Stimulated activated CD4-positive, alpha-beta T cell treated with anti-CD3 and anti-CD28 coated beads, Interleukin-4, amount 100 ng/mL, for 4 hours (primary cell): ENCODE measurements around the gene PCLO.
"Not testable (repeated sequence)": the region's sequence is repeated elsewhere in the genome, so short reads cannot be mapped to it uniquely, and the experiment has no call there.

Source experiments
- DNase-seq, 2 experiments: peaks; one replicate each; pipeline ENCODE4 v3.0.0-alpha.2; 2020

Gene PCLO

DNA sequence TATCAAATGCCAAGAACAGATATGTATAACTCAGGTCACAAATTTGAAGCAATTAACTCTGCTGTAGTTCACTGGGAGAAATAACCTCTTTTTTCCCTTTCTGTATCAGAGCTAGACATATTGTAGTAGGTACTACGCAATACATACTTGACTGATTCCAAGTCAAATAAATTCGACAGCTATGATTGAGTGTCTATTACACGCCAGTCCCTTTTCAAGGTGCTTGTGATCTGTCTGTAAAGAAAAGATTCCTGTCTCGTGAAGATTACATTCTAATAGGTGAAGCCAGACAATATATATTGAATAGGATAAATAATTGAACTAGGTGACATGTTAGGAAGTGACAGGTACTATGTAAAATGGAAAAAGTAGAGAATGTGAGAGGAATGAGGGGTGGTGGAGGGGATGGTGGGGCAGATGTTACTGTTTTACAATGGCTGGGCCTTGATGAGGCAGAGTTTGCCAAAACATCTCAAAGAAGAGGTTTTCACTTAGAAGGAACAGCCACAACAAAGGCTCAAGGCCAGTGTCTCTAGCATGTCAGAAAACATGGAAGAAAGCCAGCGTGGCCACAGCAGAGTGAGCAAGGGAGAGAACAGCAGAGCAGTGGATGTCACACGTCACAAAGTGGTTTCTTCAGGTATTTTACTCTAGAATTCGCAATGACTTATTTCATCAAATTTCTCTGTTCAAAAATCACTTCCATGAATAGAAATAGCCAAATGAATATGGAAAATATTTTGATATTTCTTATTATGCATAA lies 436.5 kb downstream of the PCLO start:
- no peak for DNase-seq

DNA sequence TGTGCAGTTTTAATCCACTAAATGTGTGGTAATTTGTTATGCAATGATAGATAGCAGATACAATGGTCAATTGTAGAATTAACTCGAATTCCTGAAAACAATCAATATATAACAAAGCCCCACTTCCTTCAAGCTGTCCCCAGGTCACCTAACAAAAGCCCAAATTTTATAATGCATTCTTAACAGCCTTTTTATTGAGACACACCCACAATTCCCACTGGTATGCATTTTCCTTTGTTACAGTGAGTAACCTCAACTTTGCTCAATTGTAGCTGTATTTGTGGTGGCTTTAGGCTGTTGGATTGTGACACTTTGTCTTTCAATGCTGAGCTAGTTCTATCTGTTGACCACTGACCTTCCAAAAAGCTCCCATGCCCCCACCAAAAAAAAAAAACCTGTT lies 439.3 kb downstream of the PCLO start:
- no peak for DNase-seq

DNA sequence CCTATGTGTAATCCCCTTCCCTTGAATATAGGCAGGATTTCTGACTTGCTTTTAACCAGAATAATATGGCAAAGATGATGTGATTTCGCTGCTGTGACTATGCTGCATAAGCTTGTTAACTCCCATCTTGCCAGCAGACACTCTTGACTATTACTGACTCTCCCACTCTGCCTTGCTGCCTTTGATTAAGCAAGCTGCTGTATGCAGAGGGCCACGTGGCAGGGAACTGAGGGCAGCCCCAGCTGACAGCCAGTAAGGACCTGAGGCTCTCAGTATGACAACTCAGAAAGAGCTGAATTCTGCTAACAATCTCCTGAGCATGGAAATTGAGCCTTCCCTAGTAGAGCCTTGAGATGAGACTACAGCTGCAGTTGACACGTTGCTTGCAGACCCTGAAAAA lies 439.7 kb downstream of the PCLO start:
- DNase-seq: no peak

DNA sequence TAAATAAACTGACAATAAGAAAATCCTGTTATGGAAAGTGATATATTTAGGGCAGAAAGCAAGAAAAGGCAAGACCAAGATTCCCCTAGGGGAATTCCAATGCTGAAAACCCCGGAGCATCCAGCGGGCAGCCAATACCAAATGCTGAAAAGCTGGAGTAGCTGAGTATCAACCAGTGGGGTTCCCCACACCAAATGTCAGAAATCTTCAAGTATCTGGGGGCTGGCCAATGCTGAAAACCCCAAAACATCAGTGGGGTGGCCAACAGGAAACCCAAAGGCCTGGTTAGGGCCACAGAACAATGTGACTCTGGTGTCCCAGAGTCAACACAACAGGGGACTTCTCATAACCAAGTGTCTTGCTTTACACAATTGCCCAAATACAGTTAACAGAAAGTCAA lies 447.3 kb downstream of the PCLO start:
- no peak for DNase-seq

DNA sequence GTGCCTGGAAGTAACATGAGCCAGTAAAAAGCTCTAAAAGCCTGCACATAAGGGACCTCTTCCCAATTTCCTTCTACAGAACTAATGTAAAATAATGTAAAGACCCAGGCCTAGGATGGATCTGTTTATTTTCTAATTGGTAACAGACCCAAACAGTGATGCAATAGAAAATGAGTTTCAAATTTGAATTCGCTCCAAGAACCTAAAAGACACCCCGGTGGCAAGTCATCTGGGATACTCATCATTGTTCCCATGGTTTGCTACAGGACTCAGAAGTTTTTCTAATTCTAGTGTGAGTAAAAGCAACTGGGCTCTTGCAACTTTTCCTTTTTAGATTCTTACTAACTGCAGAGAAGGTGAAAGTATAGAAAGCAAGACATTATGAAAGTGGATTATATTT lies 447.8 kb downstream of the PCLO start:
- no peak for DNase-seq

DNA sequence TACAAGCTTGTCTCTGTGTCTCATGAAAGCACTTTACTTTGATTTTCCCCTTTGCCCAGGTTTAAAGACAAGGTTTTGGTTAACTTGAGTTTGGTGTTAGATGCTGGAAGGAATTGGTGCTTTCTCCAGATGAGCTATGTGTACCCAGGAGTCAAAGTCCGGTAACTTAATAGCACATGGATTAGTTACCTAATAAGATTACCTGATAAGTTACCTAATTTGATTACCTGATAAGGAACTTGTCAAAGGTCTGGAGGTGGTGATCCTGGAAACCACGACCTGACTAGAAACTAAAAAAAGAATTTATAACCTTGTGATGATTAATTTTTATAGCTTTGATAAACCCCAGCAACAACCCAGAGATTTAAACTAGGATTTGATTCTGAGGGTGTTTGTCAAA lies 449.2 kb downstream of the PCLO start:
- no peak for DNase-seq

DNA sequence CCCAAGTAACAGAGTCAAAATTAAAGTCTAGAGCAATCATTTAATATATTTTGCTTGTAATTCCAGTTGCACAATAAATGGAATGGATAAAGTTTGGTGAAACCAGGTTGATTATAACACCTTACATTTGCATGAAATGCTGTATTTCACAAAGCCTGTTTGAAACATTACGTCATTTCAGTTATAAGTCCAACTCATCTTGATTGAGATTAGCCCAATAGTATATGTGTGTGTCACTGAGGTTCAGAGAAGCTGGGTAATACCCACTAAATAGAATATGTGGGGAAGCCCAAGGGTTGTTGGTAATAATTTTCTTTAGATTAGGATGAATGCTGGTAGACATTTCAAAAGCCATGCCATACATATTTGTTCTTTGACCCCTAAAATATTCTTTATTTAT lies 456.3 kb downstream of the PCLO start:
- not testable (repeated sequence) for DNase-seq

DNA sequence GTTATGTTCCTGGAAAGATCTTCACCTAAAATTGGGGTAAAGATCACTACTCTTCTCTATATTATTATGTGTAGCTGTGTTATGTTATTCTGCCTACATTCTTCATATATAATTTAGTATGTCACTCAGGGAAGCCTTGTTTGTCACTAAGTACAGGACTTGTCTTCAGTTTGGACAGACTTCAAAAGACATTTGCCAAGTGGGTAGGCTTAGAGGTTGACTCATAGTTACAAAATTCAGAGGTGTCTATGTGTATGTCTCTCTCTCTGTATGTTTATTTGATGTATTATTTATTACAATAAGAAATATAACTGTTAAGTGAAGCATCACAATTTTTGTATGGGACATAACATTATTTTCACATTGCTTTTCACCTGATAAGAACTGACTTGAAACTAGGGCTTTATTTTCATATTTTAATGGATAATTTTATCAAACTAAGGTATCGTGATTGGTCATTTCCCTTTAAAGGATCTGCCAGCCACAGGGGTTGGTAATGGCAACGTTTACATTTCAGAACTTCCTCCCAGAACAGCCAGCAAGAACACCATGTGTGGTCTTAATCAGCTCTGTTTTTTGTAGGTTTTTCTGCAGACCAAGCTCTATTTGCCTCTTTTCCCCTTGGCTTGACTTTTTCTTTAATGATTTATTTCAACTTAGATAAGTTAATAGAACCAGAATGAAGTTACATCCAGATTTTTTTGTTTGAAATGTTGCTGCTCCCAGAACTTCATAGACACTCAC lies 457.0 kb downstream of the PCLO start:
- no peak for DNase-seq

DNA sequence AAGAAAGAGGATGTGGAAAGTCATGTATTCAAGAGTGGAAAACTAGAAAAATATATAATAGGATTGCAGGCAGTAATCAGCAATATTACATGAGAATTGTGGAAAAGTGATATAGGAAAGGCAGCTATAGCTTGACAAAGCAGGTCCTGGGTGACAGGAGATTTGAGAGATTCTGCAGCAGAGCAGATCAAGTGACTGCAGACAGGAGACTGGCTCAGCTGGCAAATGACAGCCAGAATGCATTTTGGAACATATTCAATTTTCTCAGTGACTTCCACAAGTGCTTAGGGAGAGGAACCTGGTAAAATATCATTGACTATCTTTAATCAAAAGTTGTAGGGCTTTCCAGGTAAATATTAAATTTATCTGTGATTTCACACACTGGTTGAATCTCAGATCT lies 458.6 kb downstream of the PCLO start:
- no peak for DNase-seq
